Measurements from ENCODE around the gene CSF2. TPM values are rescaled to one million over a fixed set of nuclear protein-coding genes. Genes with fewer than 3 reads are reported as not detected.

CSF2 gene
- polyA plus RNA-seq, 5 donors: 0.14 to 0.30 (median 0.18) TPM; not detected in 2

DNA sequence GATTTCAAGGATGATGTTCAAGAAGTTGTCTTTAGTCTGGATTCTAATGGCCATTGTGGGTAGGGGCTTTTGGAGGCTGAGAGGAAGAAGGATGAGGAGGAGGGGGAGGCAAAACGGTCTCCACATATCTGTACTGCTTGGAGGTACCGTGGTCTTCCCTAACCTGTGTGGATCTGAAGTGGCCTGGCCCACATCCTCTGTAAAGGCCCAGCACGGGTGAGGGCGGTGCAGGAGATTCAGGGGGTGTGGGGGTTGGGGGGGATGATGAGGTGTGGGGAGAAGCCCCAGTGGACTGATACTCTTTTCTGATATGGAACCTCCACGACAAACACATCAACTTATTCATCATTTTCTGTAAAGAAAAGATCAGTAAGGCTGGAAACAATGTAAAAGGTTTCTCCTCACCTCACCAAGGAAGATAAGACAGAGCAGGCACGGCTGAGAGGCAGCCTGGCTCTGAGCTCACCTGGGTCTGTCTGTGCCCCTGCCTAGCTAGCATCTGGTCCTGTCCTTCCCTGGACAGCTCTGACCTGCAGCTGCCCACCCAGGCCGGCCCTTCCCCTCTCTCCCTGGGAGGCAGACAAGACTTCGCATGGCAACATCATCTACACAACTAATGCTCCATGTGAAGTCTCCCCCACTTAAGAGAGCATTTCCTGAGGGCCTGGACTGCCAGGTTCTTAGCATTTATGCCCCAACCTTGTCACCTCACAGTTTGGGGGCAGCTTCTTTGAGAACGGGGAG lies 18.7 kb upstream of the CSF2 start:
- DNase-seq: no peak

- DNase-seq: no peak
Measured at GRCh38 chr5:132055441-132055807, 18.2 kb upstream of the CSF2 start.

GRCh38 chr5:132055808-132056609 lies 17.6 kb upstream of the CSF2 start:
- DNase-seq: no peak

DNA sequence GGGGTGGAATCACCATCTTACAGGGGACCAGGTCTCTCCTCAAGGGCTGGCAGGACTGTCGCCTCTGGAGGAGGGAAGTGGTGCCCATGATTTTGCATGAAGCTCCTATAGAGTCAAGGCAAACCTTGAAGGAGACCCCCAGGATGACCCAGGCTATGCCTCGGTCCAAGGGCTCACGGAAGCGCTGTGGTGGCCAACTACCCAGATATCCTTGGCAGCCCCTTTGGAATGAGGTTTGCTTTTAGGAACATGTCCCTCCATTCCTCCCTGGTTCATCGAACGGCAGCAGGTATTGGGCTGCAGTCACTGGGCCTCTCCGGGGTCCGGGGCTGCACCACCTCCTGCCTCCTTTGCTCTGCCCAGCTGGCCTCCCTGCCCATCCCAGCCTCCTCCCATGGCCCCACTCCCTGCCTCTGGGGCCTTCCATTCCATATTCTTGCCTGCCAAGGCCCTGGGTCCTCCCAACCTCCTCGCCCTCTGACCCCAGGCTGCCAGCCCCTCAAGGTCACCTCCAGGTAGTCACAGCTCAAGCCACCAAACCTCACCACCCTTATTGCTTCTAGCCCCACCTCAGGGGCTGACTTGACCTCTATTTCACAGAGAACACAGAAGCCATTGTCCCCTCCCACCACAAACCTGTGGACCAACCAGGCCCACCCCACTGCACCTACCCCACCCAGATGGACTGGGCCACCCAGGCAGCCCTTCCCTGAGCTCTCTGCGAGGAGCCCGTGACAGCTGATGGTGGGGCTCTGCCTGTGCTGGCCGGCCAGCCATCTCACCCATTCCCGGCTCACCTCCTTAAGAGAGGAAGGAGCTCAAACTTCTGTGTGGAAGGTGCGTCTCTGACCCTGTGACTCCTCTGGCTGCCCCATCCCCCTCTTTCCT lies 16.7 kb upstream of the CSF2 start:
- DNase-seq: no peak

GRCh38 chr5:132057498-132058255 lies 15.9 kb upstream of the CSF2 start:
- no peak for DNase-seq

- DNase-seq: no peak
Measured at GRCh38 chr5:132058646-132059042, 14.9 kb upstream of the CSF2 start.

GRCh38 chr5:132059043-132059695 lies 14.4 kb upstream of the CSF2 start:
- no peak for DNase-seq

DNA sequence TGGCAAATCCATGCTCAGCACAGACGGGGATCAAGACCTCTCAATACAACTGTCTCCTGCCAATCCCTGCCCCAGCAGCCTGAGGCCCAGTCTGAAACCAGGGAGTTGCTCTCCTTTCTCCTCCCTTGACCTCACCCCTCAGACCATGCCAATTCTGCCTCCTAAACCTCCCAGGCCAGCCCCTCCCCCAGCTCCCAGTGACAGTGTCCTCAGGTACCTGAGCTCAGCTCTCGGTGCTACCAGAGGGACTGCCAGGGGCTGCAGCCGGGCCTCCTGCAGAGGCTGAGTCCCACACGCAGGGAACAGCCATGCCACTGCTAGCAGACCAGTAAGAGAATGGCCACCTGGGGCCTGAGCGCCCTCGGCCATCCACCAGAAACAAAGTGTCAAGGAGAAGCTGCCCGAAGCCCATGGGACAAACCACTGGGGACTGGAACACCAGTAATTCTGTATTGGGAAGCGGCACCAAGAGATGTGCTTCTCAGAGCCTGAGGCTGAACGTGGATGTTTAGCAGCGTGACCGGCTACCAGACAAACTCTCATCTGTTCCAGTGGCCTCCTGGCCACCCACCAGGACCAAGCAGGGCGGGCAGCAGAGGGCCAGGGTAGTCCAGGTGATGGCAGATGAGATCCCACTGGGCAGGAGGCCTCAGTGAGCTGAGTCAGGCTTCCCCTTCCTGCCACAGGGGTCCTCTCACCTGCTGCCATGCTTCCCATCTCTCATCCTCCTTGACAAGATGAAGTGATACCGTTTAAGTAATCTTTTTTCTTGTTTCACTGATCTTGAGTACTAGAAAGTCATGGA lies 13.7 kb upstream of the CSF2 start:
- DNase-seq: no peak

DNA sequence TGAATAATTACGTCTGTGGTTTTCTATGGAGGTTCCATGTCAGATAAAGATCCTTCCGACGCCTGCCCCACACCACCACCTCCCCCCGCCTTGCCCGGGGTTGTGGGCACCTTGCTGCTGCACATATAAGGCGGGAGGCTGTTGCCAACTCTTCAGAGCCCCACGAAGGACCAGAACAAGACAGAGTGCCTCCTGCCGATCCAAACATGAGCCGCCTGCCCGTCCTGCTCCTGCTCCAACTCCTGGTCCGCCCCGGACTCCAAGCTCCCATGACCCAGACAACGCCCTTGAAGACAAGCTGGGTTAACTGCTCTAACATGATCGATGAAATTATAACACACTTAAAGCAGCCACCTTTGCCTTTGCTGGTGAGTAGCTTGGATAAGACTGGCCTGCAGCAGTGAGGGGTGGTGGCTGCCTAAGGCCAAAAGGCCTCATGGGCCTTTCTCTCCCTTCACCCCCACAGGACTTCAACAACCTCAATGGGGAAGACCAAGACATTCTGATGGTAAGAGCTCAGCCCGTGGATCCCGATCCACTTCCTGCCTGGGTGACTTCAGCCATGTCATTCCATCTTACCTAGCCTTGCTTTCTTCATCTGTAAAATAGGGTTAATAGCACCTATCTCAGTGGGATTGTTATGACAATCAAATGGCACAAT lies 13.0 kb upstream of the CSF2 start, which contains the start of gene IL3:
Gene IL3 (plus strand): TSS at position 155 of the 661 bp plus-strand sequence. CDS start 52 bp downstream, at position 207.
- DNase-seq: no peak

- DNase-seq: peak in 1 of 2 donors; percentile 27
Measured at GRCh38 chr5:132063090-132063911, 10.3 kb upstream of the CSF2 start.

DNA sequence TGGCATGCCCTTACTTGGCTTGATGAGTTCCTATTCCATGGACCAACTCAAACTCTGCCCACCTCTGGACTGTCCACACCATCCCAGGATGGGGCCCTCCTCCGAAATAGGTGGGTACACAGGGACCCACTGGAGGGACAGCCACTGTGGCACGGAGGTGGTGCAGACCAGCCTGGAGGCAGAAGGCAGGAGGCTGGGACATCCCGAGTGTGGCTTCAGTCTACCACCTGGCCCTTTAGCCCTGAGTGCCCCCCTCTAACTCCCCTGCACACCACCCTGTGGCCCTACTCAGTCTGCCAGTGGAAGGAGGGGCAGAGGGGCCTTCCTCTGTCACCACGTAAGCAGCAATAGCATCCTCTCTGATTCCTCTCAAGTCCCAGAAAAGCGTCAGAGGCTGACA lies 9.4 kb upstream of the CSF2 start:
- DNase-seq: no peak

DNA sequence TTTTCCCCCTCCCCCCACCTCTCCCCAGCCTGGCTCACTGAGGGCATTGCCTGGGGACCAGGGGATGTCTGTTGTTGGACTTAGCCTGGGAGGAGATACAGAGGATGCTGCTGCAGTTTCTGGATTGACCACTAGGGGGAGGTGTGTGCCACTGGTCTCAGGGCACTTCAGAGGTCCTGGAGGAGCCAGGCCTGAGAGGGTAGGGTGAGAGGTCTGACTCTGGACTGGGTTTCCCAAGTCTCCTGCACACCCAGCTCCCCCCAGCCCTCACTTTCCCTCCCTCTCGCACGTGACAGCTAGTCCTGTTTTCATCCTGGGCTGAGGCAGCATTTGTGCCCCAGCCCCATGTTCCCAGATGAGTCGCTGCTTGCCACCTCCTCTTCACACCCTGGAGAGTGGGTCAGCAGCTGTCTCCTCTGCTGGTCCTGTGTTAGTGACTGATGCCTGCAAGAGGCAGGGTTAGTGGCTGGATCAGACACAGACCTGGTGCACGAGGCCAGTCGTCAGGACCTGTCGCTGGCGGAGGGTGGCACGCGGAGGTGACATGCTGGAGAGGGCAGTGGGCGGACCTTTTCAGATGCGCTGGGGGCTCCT lies 8.8 kb upstream of the CSF2 start:
- DNase-seq: peak in 1 of 2 donors; percentile 48

GRCh38 chr5:132065351-132065937 lies 8.1 kb upstream of the CSF2 start:
- DNase-seq: peak in 1 of 2 donors; percentile 52

DNA sequence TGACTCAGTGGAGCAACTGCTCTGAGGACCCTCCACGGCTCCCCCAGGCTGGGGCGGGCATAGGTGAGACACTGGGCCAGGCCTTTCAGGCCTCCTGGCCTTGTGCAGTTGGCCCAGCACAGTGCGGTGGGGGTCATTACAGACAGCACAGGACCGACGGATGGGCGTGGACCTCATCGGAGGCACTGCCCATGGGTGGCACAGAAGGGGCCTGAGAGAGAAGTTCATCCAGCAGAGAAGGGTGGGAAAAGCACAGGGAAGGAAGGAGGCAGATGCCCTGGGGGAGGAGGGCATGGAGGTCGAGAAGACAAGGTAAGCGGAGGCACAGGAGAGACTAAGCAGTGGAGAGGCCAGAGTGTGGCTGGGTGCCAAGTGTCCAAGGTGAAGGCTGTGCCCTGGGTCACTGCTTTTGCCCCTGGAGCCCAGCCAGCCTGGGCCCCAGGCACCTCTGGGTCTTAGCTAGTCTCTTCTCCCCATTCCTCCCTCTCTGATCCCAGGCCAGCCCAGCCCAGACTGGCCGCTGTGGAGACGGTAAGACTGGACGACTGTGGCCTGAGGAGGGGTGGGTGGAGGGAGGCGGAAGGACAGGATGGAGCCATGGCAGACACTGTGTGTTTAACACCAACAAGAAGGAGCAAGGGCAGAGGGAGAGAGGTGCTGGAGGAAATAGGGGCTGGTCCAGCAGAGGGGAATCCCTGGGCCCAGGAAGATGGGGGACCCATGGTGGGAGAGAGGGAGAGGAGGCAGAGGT lies 7.5 kb upstream of the CSF2 start:
- DNase-seq: no peak

DNA sequence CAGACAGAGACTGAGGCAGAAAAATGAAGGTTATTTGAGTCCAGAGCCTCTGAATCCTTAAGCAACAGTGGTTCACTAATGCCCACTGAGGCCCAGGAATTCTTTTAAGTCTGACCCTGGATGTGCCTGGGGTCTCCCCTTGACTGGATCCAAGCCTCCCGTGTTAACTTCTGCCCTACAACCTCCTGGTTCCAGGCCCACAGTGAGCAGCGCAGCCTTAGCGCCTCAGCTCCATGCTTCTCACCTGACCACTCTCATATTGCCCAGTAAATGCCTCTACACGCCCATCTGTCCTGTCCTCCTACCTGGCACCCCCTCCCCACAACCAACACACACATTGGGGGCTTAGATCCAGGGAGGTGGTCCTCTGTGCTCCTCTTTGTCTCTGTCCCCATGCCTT lies 6.7 kb upstream of the CSF2 start:
- no peak for DNase-seq

GRCh38 chr5:132067451-132067850 lies 6.1 kb upstream of the CSF2 start:
- DNase-seq: no peak
